ENCODE data around the gene IL17RD.

DNA sequence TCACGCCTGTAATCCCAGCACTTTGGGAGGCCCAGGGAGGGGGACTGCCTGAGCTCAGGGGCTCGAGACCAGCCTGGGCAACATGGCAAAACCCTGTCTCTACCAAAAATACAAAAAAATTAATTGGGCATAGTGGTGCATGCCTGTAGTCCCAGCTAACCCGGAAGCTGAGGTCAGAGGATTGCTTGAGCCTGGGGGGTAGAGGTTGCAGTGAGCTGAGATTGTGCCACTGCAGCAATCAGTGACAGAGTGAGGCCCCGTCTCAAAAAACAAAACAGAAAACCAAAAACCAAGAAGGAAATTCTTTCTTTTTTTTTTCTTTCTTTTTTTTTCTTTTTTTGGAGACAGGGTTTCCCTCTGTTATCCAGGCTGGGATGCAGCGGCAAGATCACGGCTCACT lies 101.2 kb downstream of the IL17RD start:
- TF ChIP-seq, protein P1, sequence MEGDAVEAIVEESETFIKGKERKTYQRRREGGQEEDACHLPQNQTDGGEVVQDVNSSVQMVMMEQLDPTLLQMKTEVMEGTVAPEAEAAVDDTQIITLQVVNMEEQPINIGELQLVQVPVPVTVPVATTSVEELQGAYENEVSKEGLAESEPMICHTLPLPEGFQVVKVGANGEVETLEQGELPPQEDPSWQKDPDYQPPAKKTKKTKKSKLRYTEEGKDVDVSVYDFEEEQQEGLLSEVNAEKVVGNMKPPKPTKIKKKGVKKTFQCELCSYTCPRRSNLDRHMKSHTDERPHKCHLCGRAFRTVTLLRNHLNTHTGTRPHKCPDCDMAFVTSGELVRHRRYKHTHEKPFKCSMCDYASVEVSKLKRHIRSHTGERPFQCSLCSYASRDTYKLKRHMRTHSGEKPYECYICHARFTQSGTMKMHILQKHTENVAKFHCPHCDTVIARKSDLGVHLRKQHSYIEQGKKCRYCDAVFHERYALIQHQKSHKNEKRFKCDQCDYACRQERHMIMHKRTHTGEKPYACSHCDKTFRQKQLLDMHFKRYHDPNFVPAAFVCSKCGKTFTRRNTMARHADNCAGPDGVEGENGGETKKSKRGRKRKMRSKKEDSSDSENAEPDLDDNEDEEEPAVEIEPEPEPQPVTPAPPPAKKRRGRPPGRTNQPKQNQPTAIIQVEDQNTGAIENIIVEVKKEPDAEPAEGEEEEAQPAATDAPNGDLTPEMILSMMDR (conservative IDR thresholded peaks at IDR 0.05) = no peak
- no peak for TF ChIP-seq EZH2 (IDR thresholded peaks at IDR 0.05; ENCODE audit: low read depth)
